GM10248 (cell line): ENCODE data around the gene SGMS1.

Source experiments
- CTCF ChIA-PET: fragments of 300-600 bp; sonication (Branson Sonifier 250); formaldehyde crosslinking; extraction: SDS; loops from one replicate; lab custom pipeline; 2021; ENCODE audit warnings: antibody characterized with exemption; lab: Yijun Ruan, JAX
- POLR2A ChIA-PET: fragments of 350-650 bp; sonication (Branson Sonifier 250); formaldehyde crosslinking; extraction: SDS; loops from one replicate; lab custom pipeline; 2020; ENCODE audit warnings: antibody characterized with exemption; lab: Yijun Ruan, JAX
- DNase-seq: peaks from one replicate; pipeline ENCODE4 v3.0.0; 2012; ENCODE audit errors: extremely low spot score
- TF ChIP-seq, protein P1 (sequence below): IDR thresholded peaks from 2 replicates; pipeline ENCODE4 v1.5.1; 2012; ENCODE audit warnings: mild to moderate bottlenecking, low read depth; ENCODE audit errors: extremely low read depth, missing control alignments, control extremely low read depth

Gene SGMS1

DNA sequence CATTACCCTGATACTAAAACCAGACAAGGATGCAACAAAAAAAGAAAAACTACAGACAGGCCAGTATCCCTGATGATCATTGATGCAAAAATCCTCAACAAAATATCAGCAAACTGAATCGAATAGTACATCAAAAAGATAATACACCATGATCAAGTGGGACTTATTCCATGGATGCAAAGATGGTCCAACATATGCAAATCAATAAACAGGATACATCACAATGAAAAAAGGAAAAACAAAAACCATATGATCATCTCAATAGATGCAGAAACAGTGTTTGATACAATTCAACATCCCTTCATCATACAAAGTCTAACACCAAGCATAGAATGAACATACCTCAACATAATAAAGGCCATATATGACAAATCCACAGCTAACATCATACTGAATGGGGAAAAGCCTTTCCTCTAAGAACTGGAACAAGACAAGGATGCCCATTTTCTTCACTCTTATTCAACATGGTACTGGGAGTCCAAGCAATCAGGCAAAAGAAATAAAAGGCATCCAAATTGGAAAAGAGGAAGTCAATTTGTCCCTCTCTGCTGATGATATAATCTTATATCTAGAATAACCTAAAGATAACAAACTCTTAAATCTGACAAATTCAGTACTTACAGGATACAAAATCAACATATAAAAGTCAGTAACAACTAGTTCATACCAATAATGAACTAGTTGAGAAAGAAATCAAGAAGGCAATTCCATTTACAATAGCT, 323.6 kb downstream of the SGMS1 start:
- TF ChIP-seq, protein P1, sequence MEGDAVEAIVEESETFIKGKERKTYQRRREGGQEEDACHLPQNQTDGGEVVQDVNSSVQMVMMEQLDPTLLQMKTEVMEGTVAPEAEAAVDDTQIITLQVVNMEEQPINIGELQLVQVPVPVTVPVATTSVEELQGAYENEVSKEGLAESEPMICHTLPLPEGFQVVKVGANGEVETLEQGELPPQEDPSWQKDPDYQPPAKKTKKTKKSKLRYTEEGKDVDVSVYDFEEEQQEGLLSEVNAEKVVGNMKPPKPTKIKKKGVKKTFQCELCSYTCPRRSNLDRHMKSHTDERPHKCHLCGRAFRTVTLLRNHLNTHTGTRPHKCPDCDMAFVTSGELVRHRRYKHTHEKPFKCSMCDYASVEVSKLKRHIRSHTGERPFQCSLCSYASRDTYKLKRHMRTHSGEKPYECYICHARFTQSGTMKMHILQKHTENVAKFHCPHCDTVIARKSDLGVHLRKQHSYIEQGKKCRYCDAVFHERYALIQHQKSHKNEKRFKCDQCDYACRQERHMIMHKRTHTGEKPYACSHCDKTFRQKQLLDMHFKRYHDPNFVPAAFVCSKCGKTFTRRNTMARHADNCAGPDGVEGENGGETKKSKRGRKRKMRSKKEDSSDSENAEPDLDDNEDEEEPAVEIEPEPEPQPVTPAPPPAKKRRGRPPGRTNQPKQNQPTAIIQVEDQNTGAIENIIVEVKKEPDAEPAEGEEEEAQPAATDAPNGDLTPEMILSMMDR = no peak
- POLR2A ChIA-PET = no interaction called here
- DNase-seq = no peak
- CTCF ChIA-PET = interaction anchor here (1.3 kb wide), 1 partner anchor 28 kb away, joined by 3 read pairs; no protein-coding TSS in a partner anchor

DNA sequence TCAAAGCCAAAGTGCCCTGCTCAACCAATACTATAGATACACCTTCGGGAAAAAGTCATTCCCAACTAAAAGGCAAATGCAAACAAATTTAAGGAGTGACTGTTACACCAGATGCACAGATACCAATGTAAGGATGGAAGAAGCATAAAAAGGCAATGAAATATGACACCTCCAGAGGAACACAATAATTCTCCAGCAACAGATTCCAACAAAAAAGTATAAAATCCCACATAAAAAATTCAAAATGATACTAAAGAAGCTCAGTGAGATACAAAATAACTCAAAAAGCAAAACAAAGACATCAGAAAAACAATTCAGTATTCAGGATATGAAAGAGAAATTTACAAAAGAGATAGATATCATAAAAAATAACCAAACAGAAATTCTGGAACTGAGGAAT, 328.4 kb downstream of the SGMS1 start:
- no peak for DNase-seq
- TF ChIP-seq, protein P1 = no peak
- ChIA-PET CTCF (interaction anchor here (0.8 kb wide), 1 partner anchor 20 kb away, joined by 3 read pairs; no protein-coding TSS in a partner anchor), POLR2A (no interaction called here)

DNA sequence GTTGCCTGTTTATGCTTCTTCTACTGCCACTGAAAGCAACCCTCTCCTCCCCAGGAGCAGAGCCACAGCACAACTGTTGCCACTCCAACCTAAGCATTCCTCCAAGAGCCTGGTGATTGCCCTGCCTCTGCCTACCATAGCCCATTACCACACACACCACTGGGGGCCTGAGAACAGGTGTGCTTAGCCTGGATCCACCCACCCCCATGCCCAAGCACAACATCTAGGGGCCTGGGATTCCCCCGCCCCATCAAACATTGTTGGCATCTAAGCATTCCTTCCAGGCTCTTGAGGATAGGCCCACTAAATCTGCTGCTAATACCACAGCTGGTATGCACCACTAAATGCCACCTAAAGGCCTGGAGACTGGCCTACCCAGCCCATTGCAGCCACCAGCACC, 329.2 kb downstream of the SGMS1 start:
- ChIA-PET POLR2A (no interaction called here), CTCF (interaction anchor here (1.9 kb wide), 1 partner anchor 17 kb away, joined by 4 read pairs; no protein-coding TSS in a partner anchor)
- DNase-seq = no peak
- TF ChIP-seq, protein P1 = no peak

DNA sequence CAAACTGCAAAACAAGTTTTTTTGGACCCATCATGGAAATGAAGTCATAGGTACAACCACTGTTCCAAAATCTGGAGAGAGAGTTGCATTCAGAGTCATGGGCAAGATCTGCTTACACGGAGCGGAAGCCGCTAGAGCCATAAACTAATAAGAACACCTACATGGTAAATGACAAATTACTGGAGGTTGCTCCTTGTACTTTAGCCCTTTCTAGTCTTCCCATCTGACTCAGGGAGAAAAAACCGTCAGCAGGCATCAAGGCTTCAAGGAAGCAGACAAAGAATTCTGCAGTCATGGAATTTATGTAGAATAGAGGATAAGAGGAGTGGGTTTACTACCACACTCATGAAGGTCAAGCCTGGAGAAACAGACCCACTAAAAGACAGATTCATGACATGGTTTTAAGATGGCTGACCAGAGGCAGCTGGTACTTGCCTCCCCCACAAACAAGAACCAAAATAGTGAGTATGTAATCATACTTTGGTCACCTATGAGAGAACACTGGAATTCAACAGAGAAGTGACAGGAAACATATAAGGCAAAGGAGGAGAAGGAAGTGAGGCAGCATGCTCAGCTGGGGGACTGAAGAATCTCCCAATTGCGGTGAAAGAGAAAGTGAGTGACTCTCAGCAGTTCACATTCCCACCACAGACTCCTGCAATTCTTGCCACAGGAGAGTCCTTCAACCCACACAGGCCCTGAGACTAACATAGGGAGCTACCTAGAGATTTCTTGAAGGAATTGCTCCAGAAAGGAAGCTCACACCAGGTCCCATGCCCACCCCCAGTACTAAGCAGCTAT, 330.0 kb downstream of the SGMS1 start:
- POLR2A ChIA-PET = no interaction called here
- CTCF ChIA-PET = interaction anchor here (0.7 to 1.9 kb wide), 4 partner anchors 9 to 699 kb away, joined by 3 to 4 read pairs (median 4); no protein-coding TSS in a partner anchor
- DNase-seq = no peak
- TF ChIP-seq, protein P1 = no peak

DNA sequence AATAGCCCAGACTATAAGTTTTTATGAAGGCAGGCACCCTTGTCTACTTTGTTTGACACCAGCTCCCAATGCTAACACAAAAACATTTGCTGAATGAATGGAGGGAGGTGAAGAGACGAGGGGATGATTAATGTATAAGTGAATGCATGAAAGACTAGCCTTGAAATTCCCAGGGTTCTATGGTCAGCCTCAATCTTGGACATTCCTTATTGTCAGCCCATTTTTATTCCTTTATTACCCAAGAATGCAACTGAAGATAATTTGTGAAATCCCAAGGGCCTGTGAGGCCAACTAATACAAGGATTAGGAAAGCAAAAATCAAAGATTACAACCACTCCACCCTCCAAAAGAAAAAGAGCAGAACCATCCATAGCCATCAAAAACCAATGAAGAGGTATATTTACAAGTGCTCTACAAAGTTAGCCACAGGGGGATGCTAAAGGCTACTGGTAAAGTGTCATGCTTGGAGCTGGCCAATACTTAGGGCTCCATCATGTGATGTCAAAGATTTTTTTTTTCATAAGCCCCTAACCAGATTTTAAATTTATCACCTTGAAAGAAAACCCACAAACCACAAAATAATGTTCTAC, 332.4 kb downstream of the SGMS1 start:
- ChIA-PET POLR2A (no interaction called here), CTCF (interaction anchor here (1.4 to 1.9 kb wide), 3 partner anchors 16 to 20 kb away, joined by 3 to 7 read pairs (median 5); no protein-coding TSS in a partner anchor)
- DNase-seq = no peak
- TF ChIP-seq, protein P1 = peak; percentile 43

DNA sequence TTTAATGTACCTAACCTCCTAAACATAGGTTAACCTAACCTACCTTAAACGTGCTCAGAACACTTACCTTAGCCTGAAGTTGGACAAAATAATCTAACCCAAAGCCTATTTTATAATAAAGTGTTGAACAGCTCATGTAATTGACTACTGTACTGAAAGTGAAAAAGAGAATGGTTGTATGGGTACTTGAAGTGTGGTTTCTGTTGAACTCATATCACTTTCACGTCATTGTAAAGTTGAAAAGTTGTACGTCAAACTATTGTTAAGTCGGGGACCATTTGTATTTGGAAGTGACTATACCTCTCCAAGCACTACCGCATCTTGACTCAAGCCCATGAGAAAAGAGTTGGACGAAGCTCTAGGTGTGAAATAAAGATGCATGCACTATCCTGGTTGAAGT, 334.6 kb downstream of the SGMS1 start:
- CTCF ChIA-PET = interaction anchor here (1.2 to 3.7 kb wide), 2 partner anchors 13 to 24 kb away, joined by 3 to 21 read pairs; no protein-coding TSS in a partner anchor
- POLR2A ChIA-PET = no interaction called here
- TF ChIP-seq, protein P1 = no peak
- DNase-seq = no peak
